Measurements from ENCODE around the gene SETDB1.

GRCh38 chr1:151003180-151003579, 77.0 kb downstream of the SETDB1 start:
- TF ChIP-seq POLR2AphosphoS5 (IDR thresholded peaks at IDR 0.05; ENCODE audit: low read depth, low read length) (no peak), POLR2A (IDR thresholded peaks at IDR 0.05; ENCODE audit: low read depth, low read length) (no peak), TAF1 (IDR thresholded peaks at IDR 0.05; ENCODE audit: low read depth, low read length) (no peak), PAX5 (IDR thresholded peaks at IDR 0.05; ENCODE audit: insufficient read depth, low read length, severe bottlenecking) (no peak)

All from GM12891 (cell line).